HCT116 (cell line): ENCODE results near the gene TMEM175. TPM values are rescaled to one million over a fixed set of nuclear protein-coding genes. Genes with fewer than 3 reads are reported as not detected.

Experiments used
- ATAC-seq: fragments of 200-7000 bp; cut with Tn5 transposase; 2 replicates; pipeline ENCODE4 v1.9.1; 2020; ENCODE audit warnings: mild to moderate bottlenecking, moderate library complexity
- BruUV-seq: library from RNA; stranded (reverse); fragments of 400-500 nt; replicated peaks from 2 replicates; lab custom pipeline; 2021; lab: Mats Ljungman, UMichigan
- CTCF ChIA-PET: fragments of 300-600 bp; sonication (Branson Sonifier 250); formaldehyde crosslinking; loops from one replicate; lab custom pipeline; 2021; ENCODE audit warnings: antibody characterized with exemption; lab: Charles Lee
- POLR2A ChIA-PET: fragments of 300-600, 350-600 bp; sonication (Branson Sonifier 250); formaldehyde crosslinking; loops from one replicate; lab custom pipeline; 2021; ENCODE audit warnings: antibody characterized with exemption; lab: Charles Lee
- RAD21 ChIA-PET, 2 experiments: fragments of 300-600 bp; sonication (Branson Sonifier 250); formaldehyde crosslinking; loops; one replicate each; lab custom pipeline; 2023; ENCODE audit warnings: low total read pairs in 2 of 2; ENCODE audit not compliant: uncharacterized antibody in 2 of 2, unreplicated experiment in 2 of 2, low non-redundant PET in 1 of 2; lab: Charles Lee
- DNase-seq: peaks from one replicate; pipeline ENCODE4 v3.0.0-alpha.2; 2010; ENCODE audit warnings: low read depth, low spot score
- H2AFZ ChIP-seq: fragments of 200-600 bp; shearing (Covaris generic), sonication (generic); 2 replicates; pipeline ENCODE4 v1.6.1; 2017; ENCODE audit warnings: low read depth, mixed run types, mixed read lengths, antibody characterized with exemption, low read length; ENCODE audit not compliant: poor library complexity, severe bottlenecking
- H3K27ac ChIP-seq: 2 replicates; pipeline ENCODE4 v1.5.1; 2012; ENCODE audit warnings: low read depth, low read length
- H3K27me3 ChIP-seq: fragments of 200-600 bp; sonication (generic); 2 replicates; pipeline ENCODE4 v1.6.1; 2016; ENCODE audit warnings: mixed run types, low read length, mixed read lengths; ENCODE audit not compliant: insufficient read depth
- H3K36me3 ChIP-seq, 2 experiments: fragments of 200-500 bp in 1 of 2; fragments of 200-600 bp in 1 of 2; sonication (Bioruptor generic) in 1 of 2; sonication (generic) in 1 of 2; 2 replicates each; pipeline versions ENCODE4 v1.5.1 to v1.6.1; 2014 to 2016; ENCODE audit warnings: low read length in 2 of 2, inconsistent platforms in 1 of 2, mixed read lengths in 1 of 2, mixed run types in 1 of 2; ENCODE audit not compliant: insufficient read depth in 2 of 2, control insufficient read depth in 1 of 2
- H3K4me1 ChIP-seq, 2 experiments: fragments of 200-600 bp in 1 of 2; sonication (generic) in 1 of 2; 2 replicates each; pipeline versions ENCODE4 v1.5.1 to v1.6.1; 2012 to 2017; ENCODE audit warnings: low read length in 2 of 2, inconsistent platforms in 1 of 2, mild to moderate bottlenecking in 1 of 2, mixed read lengths in 1 of 2, mixed run types in 1 of 2, moderate library complexity in 1 of 2; ENCODE audit not compliant: insufficient read depth in 2 of 2, control insufficient read depth in 1 of 2
- H3K4me2 ChIP-seq: fragments of 200-600 bp; sonication (generic); 2 replicates; pipeline ENCODE4 v1.6.1; 2017; ENCODE audit warnings: mixed run types, low read length, mixed read lengths
- H3K4me3 ChIP-seq, 2 experiments: fragments of 200-600 bp in 1 of 2; sonication (generic) in 1 of 2; replicated peaks in 1 of 2; 2 replicates each; pipeline ENCODE4 v1.5.1; 2011 to 2016; ENCODE audit warnings: low read length in 2 of 2, control low read depth in 1 of 2, low read depth in 1 of 2, mild to moderate bottlenecking in 1 of 2, mixed read lengths in 1 of 2, mixed run types in 1 of 2
- H3K79me2 ChIP-seq: fragments of 200-600 bp; sonication (generic); 2 replicates; pipeline ENCODE4 v1.6.1; 2017; ENCODE audit warnings: mild to moderate bottlenecking, mixed run types, low read length, moderate library complexity, mixed read lengths; ENCODE audit not compliant: insufficient read depth
- H3K9ac ChIP-seq: fragments of 200-600 bp; sonication (generic); 2 replicates; pipeline ENCODE4 v1.6.1; 2016; ENCODE audit warnings: low read length, mixed read lengths
- H3K9me2 ChIP-seq: fragments of 200-600 bp; sonication (generic), shearing (Covaris generic); 2 replicates; pipeline ENCODE4 v1.6.1; 2017; ENCODE audit warnings: mixed run types, mild to moderate bottlenecking, moderate library complexity; ENCODE audit not compliant: insufficient read depth
- H3K9me3 ChIP-seq, 2 experiments: fragments of 200-500 bp in 1 of 2; fragments of 200-600 bp in 1 of 2; sonication (Bioruptor generic) in 1 of 2; sonication (generic) in 1 of 2; 2 replicates each; pipeline ENCODE4 v1.6.1; 2014 to 2017; ENCODE audit warnings: low read length in 2 of 2, mixed read lengths in 2 of 2, inconsistent platforms in 1 of 2, low read depth in 1 of 2, mild to moderate bottlenecking in 1 of 2, mixed run types in 1 of 2, moderate library complexity in 1 of 2; ENCODE audit not compliant: control insufficient read depth in 1 of 2, insufficient read depth in 1 of 2
- H4K20me1 ChIP-seq: fragments of 200-600 bp; sonication (generic), shearing (Covaris generic); 2 replicates; pipeline ENCODE4 v1.6.1; 2017; ENCODE audit warnings: mixed run types, mild to moderate bottlenecking, moderate library complexity; ENCODE audit not compliant: insufficient read depth
- EZH2phosphoT487 ChIP-seq: fragments of 200-600 bp; IDR thresholded peaks from 2 replicates; pipeline ENCODE4 v1.6.1; 2018; ENCODE audit warnings: antibody characterized with exemption, borderline replicate concordance
- FOSL1 ChIP-seq: IDR thresholded peaks from 2 replicates; pipeline ENCODE4 v1.6.1; 2012; ENCODE audit warnings: low read depth
- JUND ChIP-seq: IDR thresholded peaks from 2 replicates; pipeline ENCODE4 v1.6.1; 2012
- RAD21 ChIP-seq: IDR thresholded peaks from 2 replicates; pipeline ENCODE4 v1.6.1; 2012; ENCODE audit warnings: low read depth, mild to moderate bottlenecking
- ZFX ChIP-seq: fragments of 450-650 bp; IDR thresholded peaks from 2 replicates; pipeline ENCODE4 v1.6.1; 2017
- intact Hi-C: fragments of 100-400 bp; cut with micrococcal nuclease; formaldehyde crosslinking; loops from 2 replicates; pipeline ENCODE4 v1.10.0; 2022
- total RNA-seq: library from RNA; stranded (reverse); gene quantifications from one replicate; pipeline ENCODE4 v1.2.1, GENCODE V29; 2021; ENCODE audit not compliant: unreplicated experiment

Gene TMEM175
- total RNA-seq, 1 experiment from 2014 or later, result 17.5 TPM

GRCh38 chr4:930028-930551, 2.2 kb upstream of the TMEM175 start:
- no peak for TF ChIP-seq JUND
- no peaks in the 10 kb centered on the region for H3K9me2 ChIP-seq
- no peak overlapping the region for H3K4me3 ChIP-seq
- no TSS peak for BruUV-seq
- no peaks in the 10 kb centered on the region for H4K20me1 ChIP-seq
- CTCF ChIA-PET, result no interaction called here
- H3K36me3 ChIP-seq, result no peaks in the 10 kb centered on the region
- H3K9me3 ChIP-seq, result no peaks in the 10 kb centered on the region
- H3K4me1 ChIP-seq, result peaks cover 6 to 14% of the 10 kb centered on the region in 2 experiments; a peak in 3 of 4 replicates
- no peak overlapping the region for H3K9ac ChIP-seq
- DNase-seq, result no peak
- no peak for ATAC-seq
- H3K4me2 ChIP-seq, result peak overlapping the region; percentile 100; the same call in 1 of the 2 replicates
- POLR2A ChIA-PET, result no interaction called here
- H3K27me3 ChIP-seq, result no peaks in the 10 kb centered on the region
- H3K27ac ChIP-seq, result no peak overlapping the region
- peaks cover 70% of the 10 kb centered on the region for H3K79me2 ChIP-seq
- RAD21 ChIA-PET, result no interaction called here
- intact Hi-C loops, result no loop called here
- no peak overlapping the region for H2AFZ ChIP-seq

GRCh38 chr4:930827-931193, 1.4 kb upstream of the TMEM175 start:
- no peaks in the 10 kb centered on the region for H3K27me3 ChIP-seq
- ChIA-PET POLR2A (no interaction called here), RAD21 (no interaction called here), CTCF (no interaction called here)
- H3K79me2 ChIP-seq, result peaks cover 63% of the 10 kb centered on the region
- H3K9me3 ChIP-seq, result no peaks in the 10 kb centered on the region
- H3K4me2 ChIP-seq, result peak overlapping the region; percentile 100
- H3K27ac ChIP-seq, result peak overlapping the region; percentile 84; the same call in 1 of the 2 replicates
- intact Hi-C loops, result no loop called here
- peaks cover 6 to 14% of the 10 kb centered on the region in 2 experiments; a peak in 3 of 4 replicates for H3K4me1 ChIP-seq
- DNase-seq (no peak), ATAC-seq (no peak)
- H3K36me3 ChIP-seq, result no peaks in the 10 kb centered on the region
- H3K9me2 ChIP-seq, result no peaks in the 10 kb centered on the region
- no peak overlapping the region for H2AFZ ChIP-seq
- TSS peak; percentile 82 for BruUV-seq
- no peaks in the 10 kb centered on the region for H4K20me1 ChIP-seq
- no peak for TF ChIP-seq JUND
- no peak for TF ChIP-seq ZFX
- no peak for TF ChIP-seq RAD21
- TF ChIP-seq EZH2phosphoT487, result no peak
- TF ChIP-seq FOSL1, result no peak
- peak overlapping the region; percentile 91 to 98 for H3K4me3 ChIP-seq
- H3K9ac ChIP-seq, result peak overlapping the region; percentile 99
